ENCODE measurements around the gene DCDC2B.

The DCDC2B gene

GRCh38 chr1:32201011-32201855, 7.7 kb upstream of the DCDC2B start:
- Histone ChIP-seq H3K4me1 (ENCODE audit: low read length) (peaks cover 44% of the 10 kb centered on the region), H3K36me3 (replicated peaks; ENCODE audit: low read depth, low read length) (peaks cover 21% of the 10 kb centered on the region), H3K27ac (ENCODE audit: low read length) (peak overlapping the region; percentile 93), H4K20me1 (ENCODE audit: insufficient read depth, low read length) (no peaks in the 10 kb centered on the region), H3K79me2 (ENCODE audit: low read length) (peaks cover 23% of the 10 kb centered on the region), H3K27me3 (ENCODE audit: low read depth, low read length) (no peaks in the 10 kb centered on the region), H3K9ac (ENCODE audit: low read length) (peak overlapping the region; percentile 76), H3K4me3 (ENCODE audit: low read length) (peak overlapping the region; percentile 88), H3K9me3 (ENCODE audit: insufficient read depth, low read length) (no peaks in the 10 kb centered on the region), H2AFZ (ENCODE audit: low read depth, low read length) (no peak overlapping the region), H3K4me2 (ENCODE audit: low read length) (peak overlapping the region; percentile 81)
- TF ChIP-seq EZH2phosphoT487 (IDR thresholded peaks at IDR 0.05; ENCODE audit: low read depth): no peak
- TF ChIP-seq CTCF (IDR thresholded peaks at IDR 0.05; ENCODE audit: low read depth, low read length): no peak

GRCh38 chr1:32204943-32205361, 3.9 kb upstream of the DCDC2B start:
- Histone ChIP-seq H3K4me2 (ENCODE audit: low read length) (peak overlapping the region; percentile 66), H4K20me1 (ENCODE audit: insufficient read depth, low read length) (no peaks in the 10 kb centered on the region), H3K4me3 (ENCODE audit: low read length) (peak overlapping the region; percentile 76), H3K9ac (ENCODE audit: low read length) (0 out of 2 replicates have a peak overlapping the region, but pooled peaks have one; percentile 10), H3K4me1 (ENCODE audit: low read length) (peaks cover 43% of the 10 kb centered on the region), H3K27me3 (ENCODE audit: low read depth, low read length) (no peaks in the 10 kb centered on the region), H3K79me2 (ENCODE audit: low read length) (peaks cover 23% of the 10 kb centered on the region), H2AFZ (ENCODE audit: low read depth, low read length) (no peak overlapping the region), H3K9me3 (ENCODE audit: insufficient read depth, low read length) (no peaks in the 10 kb centered on the region), H3K27ac (ENCODE audit: low read length) (no peak overlapping the region), H3K36me3 (replicated peaks; ENCODE audit: low read depth, low read length) (peaks cover 26% of the 10 kb centered on the region)
- no peak for TF ChIP-seq CTCF (IDR thresholded peaks at IDR 0.05; ENCODE audit: low read depth, low read length)
- TF ChIP-seq EZH2phosphoT487 (IDR thresholded peaks at IDR 0.05; ENCODE audit: low read depth): no peak

GRCh38 chr1:32205401-32206370, 3.2 kb upstream of the DCDC2B start, which contains the start of gene IQCC:
Gene IQCC (plus strand): TSS chr1:32205671. CDS start chr1:32205682, 11 bp downstream.
- H4K20me1 ChIP-seq (ENCODE audit: insufficient read depth, low read length): no peaks in the 10 kb centered on the region
- H3K27ac ChIP-seq (ENCODE audit: low read length): no peak within 1 kb of the TSS
- H3K9ac ChIP-seq (ENCODE audit: low read length): peak within 1 kb of the TSS; percentile 55; the same call in 1 of the 2 replicates
- H2AFZ ChIP-seq (ENCODE audit: low read depth, low read length): no peak within 1 kb of the TSS
- no peak for TF ChIP-seq CTCF (IDR thresholded peaks at IDR 0.05; ENCODE audit: low read depth, low read length)
- TF ChIP-seq EZH2phosphoT487 (IDR thresholded peaks at IDR 0.05; ENCODE audit: low read depth): no peak
- peak within 1 kb of the TSS; percentile 66 for H3K4me2 ChIP-seq (ENCODE audit: low read length)
- H3K27me3 ChIP-seq (ENCODE audit: low read depth, low read length): no peaks in the 10 kb centered on the region
- peaks cover 26% of the 10 kb centered on the region for H3K36me3 ChIP-seq (replicated peaks; ENCODE audit: low read depth, low read length)
- peaks cover 40% of the 10 kb centered on the region for H3K4me1 ChIP-seq (ENCODE audit: low read length)
- H3K4me3 ChIP-seq (ENCODE audit: low read length): peak within 1 kb of the TSS; percentile 76
- peaks cover 23% of the 10 kb centered on the region for H3K79me2 ChIP-seq (ENCODE audit: low read length)
- H3K9me3 ChIP-seq (ENCODE audit: insufficient read depth, low read length): no peaks in the 10 kb centered on the region
